Vagina (tissue), 2 donors: Measurements from ENCODE around the gene BNC2.

Source experiments
- POLR2A ChIP-seq, 2 donors: fragments of 450-650 bp; IDR thresholded peaks; one replicate each; pipeline ENCODE4 v1.6.1; 2017; ENCODE audit warnings: antibody characterized with exemption in 2 of 2, mild to moderate bottlenecking in 2 of 2, moderate library complexity in 2 of 2
- POLR2AphosphoS5 ChIP-seq, 2 donors: sonication (generic); formaldehyde crosslinking; IDR thresholded peaks; one replicate each; pipeline ENCODE4 v1.9.0; 2017; ENCODE audit warnings: antibody characterized with exemption in 2 of 2, mild to moderate bottlenecking in 2 of 2, low read depth in 1 of 2; ENCODE audit not compliant: insufficient read depth in 1 of 2
- TF ChIP-seq, protein P1 (sequence below), 3 experiments: fragments of 450-650 bp in 2 of 3; fragments of 200-600 bp in 1 of 3; sonication (generic) in 1 of 3; IDR thresholded peaks; one replicate each; pipeline ENCODE4 v1.5.1; 2017 to 2019; ENCODE audit warnings: antibody characterized with exemption in 3 of 3, mild to moderate bottlenecking in 2 of 3, moderate library complexity in 2 of 3

DNA sequence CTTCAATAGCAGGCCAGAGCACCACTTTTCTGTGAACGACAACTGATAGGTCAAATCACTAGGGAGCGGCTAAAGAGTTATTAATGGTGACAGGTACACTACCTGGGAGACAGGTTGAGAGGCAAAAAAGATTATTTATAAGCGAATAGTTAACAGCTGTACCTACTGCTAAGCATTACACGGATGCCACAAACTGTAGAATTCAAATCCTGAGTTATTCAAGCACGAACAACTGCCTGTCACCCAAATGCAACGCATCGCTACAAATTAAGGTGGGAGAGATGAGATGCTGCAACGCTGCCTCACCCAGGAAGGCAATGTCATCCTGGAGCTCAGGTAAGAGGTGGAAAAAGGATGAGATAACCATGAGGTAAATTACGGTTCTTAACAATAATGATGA lies 342.9 kb downstream of the BNC2 start:
- no peak for TF ChIP-seq POLR2A (IDR thresholded peaks at IDR 0.05)
- TF ChIP-seq, protein P1, sequence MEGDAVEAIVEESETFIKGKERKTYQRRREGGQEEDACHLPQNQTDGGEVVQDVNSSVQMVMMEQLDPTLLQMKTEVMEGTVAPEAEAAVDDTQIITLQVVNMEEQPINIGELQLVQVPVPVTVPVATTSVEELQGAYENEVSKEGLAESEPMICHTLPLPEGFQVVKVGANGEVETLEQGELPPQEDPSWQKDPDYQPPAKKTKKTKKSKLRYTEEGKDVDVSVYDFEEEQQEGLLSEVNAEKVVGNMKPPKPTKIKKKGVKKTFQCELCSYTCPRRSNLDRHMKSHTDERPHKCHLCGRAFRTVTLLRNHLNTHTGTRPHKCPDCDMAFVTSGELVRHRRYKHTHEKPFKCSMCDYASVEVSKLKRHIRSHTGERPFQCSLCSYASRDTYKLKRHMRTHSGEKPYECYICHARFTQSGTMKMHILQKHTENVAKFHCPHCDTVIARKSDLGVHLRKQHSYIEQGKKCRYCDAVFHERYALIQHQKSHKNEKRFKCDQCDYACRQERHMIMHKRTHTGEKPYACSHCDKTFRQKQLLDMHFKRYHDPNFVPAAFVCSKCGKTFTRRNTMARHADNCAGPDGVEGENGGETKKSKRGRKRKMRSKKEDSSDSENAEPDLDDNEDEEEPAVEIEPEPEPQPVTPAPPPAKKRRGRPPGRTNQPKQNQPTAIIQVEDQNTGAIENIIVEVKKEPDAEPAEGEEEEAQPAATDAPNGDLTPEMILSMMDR (IDR thresholded peaks at IDR 0.05) = no peak
- TF ChIP-seq POLR2AphosphoS5 (IDR thresholded peaks at IDR 0.05; ENCODE audit: insufficient read depth in 1 of 2, low read depth in 1 of 2) = no peak
